Jurkat, Clone E6-1 (cell line): Measurements from ENCODE around the gene PRKAG1.

Experiments
- DNase-seq: peaks from one replicate; pipeline ENCODE4 v3.0.0-alpha.2; 2011; ENCODE audit warnings: low read depth, low spot score
- H3K4me3 ChIP-seq: 2 replicates; pipeline ENCODE4 v1.5.1; 2011; ENCODE audit warnings: mild to moderate bottlenecking, low read length, control low read depth, moderate library complexity

The PRKAG1 gene

GRCh38 chr12:49051373-49051764, 32.8 kb upstream of the PRKAG1 start:
- no peak overlapping the region for H3K4me3 ChIP-seq
- DNase-seq: no peak

DNA sequence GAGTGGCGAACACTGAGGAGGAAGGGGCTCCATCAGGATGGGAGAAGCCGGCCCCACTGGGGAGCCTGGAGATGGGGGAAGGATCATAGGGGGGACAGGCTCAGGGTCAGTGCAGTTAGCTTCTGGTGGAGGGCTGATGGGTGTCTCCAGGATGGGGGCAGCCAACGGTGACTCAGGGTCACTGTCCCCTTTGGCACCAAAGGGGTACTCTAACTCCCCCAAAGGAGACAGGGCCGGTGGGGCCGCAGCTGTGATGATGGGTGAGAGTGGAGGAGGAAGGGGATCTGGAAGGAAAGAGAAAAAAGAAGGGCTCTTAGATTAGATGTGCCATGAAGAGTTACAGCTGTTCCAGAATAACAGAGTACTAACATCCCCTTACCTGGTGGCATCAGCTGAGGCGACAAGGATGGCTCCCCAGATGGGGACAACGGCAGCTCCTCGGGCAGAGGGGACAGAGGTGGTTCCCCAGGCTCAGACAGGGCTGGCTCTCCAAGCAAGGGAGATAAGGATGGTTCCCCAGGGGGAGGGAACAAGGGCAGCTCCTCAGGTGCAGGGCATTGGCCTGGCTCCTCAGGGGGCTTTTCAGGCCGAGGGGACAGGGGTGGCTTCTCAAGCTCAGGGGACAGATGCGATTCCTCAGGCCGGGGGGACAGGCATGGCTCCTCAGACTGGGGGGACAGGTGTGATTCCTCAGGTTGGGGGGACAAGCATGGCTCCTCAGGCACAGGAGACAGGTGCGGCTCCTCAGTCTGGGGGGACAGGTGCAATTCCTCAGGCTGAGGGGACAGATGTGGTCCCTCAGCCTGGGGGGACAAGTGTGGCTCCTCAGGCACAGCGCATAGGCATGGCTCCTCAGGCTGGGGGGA, 32.2 kb upstream of the PRKAG1 start:
- H3K4me3 ChIP-seq: no peak overlapping the region
- no peak for DNase-seq

- H3K4me3 ChIP-seq: no peak overlapping the region
- no peak for DNase-seq
Measured at GRCh38 chr12:49049566-49050224, 31.1 kb upstream of the PRKAG1 start.

GRCh38 chr12:49048953-49049352, 30.4 kb upstream of the PRKAG1 start:
- no peak for DNase-seq
- no peak overlapping the region for H3K4me3 ChIP-seq

DNA sequence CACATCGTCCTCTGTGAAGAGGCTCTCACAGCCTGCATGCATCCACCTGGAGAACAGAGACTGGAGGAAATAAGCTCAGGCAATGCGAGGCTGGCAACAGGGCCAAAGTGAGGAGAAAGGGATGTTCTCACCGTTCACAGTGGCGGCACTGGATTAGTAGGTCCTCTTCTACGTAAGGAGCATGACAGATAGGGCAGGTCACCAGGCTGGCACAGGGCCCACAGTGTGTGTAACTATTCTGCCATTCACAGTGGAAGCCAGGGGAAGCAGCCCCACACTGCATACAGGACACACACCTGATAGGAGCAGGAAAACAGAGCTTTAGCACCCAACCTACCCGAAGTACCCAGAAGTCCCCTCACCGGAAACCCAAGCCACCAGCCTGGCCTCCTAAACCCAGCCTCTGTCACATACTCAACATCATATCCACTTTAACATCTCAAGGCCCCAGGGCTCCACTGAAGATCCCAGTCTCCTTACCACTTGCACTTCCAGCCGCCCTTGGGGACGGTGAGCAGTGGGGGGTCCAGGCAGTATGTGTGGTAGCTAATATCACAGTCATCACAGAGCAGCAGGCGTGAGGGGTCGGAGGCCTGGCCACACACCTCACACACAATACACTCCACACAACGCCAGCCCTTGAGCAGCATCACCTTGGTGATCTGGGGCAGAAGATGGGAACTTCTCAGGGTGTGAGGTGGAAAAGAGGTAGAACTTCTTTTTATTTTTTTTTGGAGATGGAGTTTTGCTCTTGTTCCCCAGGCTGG, 27.7 kb upstream of the PRKAG1 start:
- H3K4me3 ChIP-seq: no peak overlapping the region
- no peak for DNase-seq

GRCh38 chr12:49044660-49045059, 26.1 kb upstream of the PRKAG1 start:
- no peak overlapping the region for H3K4me3 ChIP-seq
- no peak for DNase-seq

- peak; percentile 41 for DNase-seq
- H3K4me3 ChIP-seq: no peak overlapping the region
Measured at GRCh38 chr12:49043856-49044258, 25.3 kb upstream of the PRKAG1 start.

DNA sequence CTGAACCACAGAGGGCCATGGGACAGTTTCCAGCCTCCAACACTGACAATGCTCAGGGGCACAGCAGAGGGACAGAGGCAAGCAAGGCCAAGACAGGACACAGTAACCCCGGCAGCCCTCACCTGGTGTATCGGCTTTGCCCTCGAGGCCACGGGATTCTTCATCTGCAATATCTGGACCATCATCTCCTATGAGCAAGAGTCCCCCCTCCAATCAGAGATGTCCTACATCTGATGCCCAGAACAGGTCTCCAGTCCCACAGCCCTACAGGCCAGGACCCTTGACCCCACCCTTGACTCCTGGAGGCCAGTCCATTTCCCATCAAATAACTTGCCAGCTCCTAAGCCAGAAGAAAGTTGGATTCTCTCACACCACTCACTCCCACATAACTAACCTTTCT, 24.7 kb upstream of the PRKAG1 start:
- DNase-seq: no peak
- no peak overlapping the region for H3K4me3 ChIP-seq

- DNase-seq: no peak
- no peak overlapping the region for H3K4me3 ChIP-seq
Measured at GRCh38 chr12:49041881-49042484, 23.4 kb upstream of the PRKAG1 start.

GRCh38 chr12:49041036-49041880, 22.7 kb upstream of the PRKAG1 start:
- DNase-seq: no peak

DNA sequence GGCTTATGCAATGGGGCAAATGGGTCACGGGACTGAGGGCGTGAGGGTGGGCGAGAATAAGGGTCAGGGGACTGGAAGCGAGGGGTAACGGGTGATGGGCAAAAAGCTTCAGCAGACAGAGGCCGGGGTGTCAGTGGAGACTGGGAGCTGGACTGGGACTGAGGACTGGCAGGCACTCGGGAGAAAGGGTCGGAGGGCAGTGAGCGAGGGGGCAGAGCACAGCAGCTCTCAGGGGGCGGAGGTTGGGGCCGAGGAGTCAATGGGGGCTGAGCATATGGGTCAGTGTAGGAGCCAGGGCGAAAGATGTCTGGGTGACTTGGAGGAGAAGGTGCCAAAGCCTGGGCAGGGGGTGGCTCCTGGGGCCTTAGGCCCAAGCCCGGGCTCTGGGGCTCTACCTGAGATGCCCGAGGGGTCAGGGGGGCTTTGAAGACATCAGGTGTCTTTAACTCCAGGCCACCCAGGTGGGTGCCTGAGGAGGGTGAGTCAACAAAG, 21.8 kb upstream of the PRKAG1 start:
- H3K4me3 ChIP-seq: no peak overlapping the region
- DNase-seq: no peak

More at GRCh38 chr12:49041036-49041880, 22.7 kb upstream of the PRKAG1 start:
- H3K4me3 ChIP-seq: no peak overlapping the region

DNA sequence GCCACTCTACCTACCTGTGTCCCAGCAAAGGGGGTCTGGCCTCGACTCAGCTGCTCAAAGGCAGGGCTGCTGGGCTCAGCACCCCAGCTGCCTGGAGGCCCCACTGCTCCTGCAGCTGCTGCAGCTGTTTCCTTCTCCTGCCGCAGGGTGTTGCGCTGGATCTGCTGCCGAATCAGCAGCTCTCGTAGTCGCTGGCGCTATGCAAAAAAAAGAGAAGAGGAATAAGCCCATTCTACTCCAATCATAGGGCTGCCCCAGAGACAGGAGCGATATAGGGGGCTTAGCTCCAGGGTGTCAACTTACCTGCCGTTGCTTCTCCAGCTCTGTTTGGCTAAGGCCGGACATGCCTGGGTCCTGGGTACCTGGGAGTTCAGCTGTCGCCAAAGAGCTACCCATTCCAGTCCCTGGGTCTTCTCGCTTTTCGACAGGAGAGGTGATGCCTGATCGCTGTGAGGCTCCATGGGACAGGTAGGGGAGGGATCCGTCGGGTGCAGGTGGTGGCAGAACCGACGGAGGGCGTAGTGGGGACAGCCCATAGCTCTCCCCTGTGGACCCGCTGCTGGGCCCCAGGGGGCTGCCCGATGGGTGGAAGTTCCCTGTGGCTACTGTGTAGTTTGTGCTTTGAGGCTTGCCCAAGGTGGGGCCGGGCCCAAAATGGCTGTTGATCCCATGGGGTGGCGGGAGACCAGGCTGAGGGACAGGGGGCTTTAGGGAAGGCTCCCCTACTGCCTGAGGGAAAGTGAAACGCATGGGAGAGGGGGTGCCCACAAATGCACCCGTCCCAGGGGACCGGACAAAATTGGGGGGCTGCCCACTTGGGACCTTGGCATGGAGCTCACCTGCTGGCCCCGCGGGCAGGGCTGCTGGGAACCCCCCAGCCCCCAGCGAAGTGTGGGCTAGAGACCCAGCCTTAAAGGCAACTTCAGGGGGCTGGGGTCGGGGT, 21.1 kb upstream of the PRKAG1 start:
- DNase-seq: no peak

DNA sequence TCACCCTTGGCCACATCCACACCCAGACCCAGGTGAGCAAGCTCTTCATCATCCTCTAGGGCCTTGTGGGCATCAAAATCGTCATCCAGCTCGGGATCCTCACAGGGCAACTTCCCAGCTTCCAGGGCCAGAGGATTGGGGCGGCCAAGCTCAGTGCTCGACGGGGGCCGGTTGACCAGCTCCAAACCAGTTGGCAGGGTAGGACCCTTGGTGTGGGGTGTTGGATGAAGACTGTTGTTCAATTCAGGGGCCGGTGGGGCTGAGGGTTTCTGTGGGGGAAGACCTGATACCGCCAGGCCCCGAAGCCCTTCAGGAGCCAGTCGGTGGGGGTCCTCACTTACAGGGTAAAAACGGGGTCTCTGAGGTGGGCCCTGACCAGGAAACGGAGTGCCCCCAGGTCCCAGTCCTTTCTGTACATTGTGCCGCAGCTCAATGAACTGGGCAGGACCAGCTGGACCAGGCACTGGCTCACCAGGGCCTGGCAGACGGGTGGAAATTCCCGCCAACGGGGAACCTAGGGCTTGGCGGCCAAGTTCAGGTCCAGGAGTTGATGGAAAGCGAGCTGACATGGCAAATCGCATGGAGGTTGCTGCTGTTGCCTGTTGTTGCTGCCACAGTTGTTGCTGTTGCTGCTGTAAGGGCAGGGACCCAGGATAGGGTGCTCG, 19.8 kb upstream of the PRKAG1 start:
- DNase-seq: no peak
- H3K4me3 ChIP-seq: no peak overlapping the region

More for the DNA sequence above, 21.1 kb upstream of the PRKAG1 start:
- H3K4me3 ChIP-seq: no peak overlapping the region

DNA sequence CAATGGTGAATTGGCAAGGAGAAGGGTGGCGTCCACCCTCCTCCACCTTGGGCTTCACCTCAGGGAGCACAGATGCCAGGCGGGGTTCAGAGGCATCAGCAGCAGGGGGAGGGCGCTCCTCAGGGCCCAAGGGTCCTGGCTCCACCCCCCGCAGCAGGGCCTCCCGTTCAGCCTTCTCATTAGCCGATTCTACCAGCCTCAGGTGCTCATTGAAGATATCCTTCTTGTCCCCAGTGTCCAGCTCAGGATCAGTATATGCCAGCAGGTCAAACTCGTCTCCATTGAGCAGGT, 19.3 kb upstream of the PRKAG1 start:
- DNase-seq: no peak
- H3K4me3 ChIP-seq: no peak overlapping the region

DNA sequence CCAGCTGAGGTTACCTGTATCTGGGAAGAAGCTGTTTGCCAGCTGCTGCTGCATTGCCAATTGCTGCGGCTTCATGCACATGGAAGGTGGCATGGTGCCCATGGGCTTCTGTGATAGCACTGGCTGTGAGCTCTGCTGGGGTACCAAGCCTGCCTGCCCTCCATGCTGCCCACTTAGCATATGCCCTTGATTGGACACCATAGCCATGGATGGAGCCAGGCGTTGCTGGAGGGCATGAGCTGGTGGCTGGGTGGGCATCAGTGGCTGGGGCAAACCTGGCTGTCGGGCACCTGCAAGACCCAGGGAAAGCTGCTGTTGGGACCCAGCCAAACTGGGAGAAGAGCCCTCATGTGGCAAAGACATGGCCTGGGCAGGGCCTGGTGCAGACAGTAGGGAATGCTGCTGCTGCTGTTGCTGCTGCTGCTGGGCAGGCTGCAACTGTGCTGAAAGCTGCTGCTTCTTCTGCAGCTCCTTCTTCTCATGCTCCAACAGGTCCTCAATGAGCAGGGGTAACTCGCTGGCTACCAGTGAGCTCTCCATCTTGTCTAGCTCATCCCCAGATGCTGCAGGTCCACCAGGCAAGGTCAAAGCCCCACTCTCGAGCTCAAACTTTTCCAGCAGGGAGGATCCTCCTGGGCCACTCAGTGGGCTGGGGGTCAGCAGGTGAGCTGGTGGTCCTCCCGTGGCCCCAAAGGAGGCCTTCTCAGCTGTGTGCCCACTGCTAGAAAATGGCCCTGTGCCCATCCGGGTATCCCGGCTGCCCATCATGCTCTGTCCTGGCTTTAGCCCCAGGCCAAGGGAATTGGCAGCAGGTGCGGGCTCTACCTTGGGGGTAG, 18.8 kb upstream of the PRKAG1 start:
- DNase-seq: no peak
- H3K4me3 ChIP-seq: no peak overlapping the region

DNA sequence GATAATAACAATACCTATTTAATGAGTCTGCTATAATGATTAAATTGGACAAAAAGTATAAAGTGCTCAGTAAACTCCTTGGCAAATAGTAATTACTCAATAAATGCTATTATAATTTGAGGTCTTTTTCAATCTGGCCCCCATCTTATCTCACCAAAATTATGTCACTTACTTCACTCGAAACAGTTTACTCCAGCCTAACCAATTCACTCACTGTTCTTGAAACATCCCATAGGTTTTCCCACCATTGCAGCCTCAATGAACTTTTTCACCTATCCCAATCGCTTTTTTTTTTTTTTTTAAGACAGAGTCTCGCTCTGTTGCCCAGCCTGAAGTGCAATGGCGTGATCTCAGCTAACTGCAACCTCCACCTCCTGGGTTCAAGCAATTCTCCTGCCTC, 17.5 kb upstream of the PRKAG1 start:
- no peak for DNase-seq
- no peak overlapping the region for H3K4me3 ChIP-seq
